DOHH2 (cell line): ENCODE data around the gene SLC39A13.
A peak's percentile ranks its signal among the peaks of the same experiment; 100 is the strongest.

Experiments used
- H3F3A ChIP-seq: fragments of 200-600 bp; sonication (generic), shearing (Covaris generic); 2 replicates; pipeline ENCODE4 v1.6.0; 2016; ENCODE audit warnings: antibody characterized with exemption, mild to moderate bottlenecking; ENCODE audit not compliant: control insufficient read depth, insufficient read depth
- H3K27ac ChIP-seq: fragments of 200-600 bp; sonication (generic); 2 replicates; pipeline ENCODE4 v1.5.1; 2014; ENCODE audit warnings: low read depth, mild to moderate bottlenecking, low read length, moderate library complexity
- H3K27me3 ChIP-seq: fragments of 200-600 bp; sonication (generic); 2 replicates; pipeline ENCODE4 v1.6.1; 2014; ENCODE audit warnings: mild to moderate bottlenecking, low read length, mixed read lengths; ENCODE audit not compliant: control insufficient read depth
- H3K36me3 ChIP-seq: fragments of 200-600 bp; sonication (generic); 2 replicates; pipeline ENCODE4 v1.6.1; 2014; ENCODE audit warnings: mild to moderate bottlenecking, low read length, moderate library complexity, mixed read lengths; ENCODE audit not compliant: control insufficient read depth
- H3K4me1 ChIP-seq: fragments of 200-600 bp; sonication (generic); 2 replicates; pipeline ENCODE4 v1.6.1; 2014; ENCODE audit warnings: mild to moderate bottlenecking, low read length, mixed read lengths; ENCODE audit not compliant: control insufficient read depth
- H3K4me2 ChIP-seq: fragments of 200-600 bp; sonication (generic); 2 replicates; pipeline ENCODE4 v1.6.0; 2014; ENCODE audit warnings: mild to moderate bottlenecking, low read length, moderate library complexity
- H3K4me3 ChIP-seq: fragments of 200-600 bp; sonication (generic); 2 replicates; pipeline ENCODE4 v1.5.1; 2014; ENCODE audit warnings: mild to moderate bottlenecking, low read length, mixed read lengths
- H3K79me2 ChIP-seq: fragments of 200-600 bp; sonication (generic); 2 replicates; pipeline ENCODE4 v1.6.1; 2014; ENCODE audit warnings: mild to moderate bottlenecking, low read length, mixed read lengths; ENCODE audit not compliant: control insufficient read depth
- H3K9me2 ChIP-seq: fragments of 200-600 bp; sonication (generic); replicated peaks from 2 replicates; pipeline ENCODE4 v1.6.1; 2014; ENCODE audit warnings: mild to moderate bottlenecking, low read length, mixed read lengths; ENCODE audit not compliant: control insufficient read depth
- H3K9me3 ChIP-seq: fragments of 200-600 bp; sonication (generic); 2 replicates; pipeline ENCODE4 v1.6.1; 2014; ENCODE audit warnings: antibody characterized with exemption, low read length, mixed read lengths; ENCODE audit not compliant: control insufficient read depth, insufficient read depth
- H4K20me1 ChIP-seq: fragments of 200-600 bp; sonication (generic); 2 replicates; pipeline ENCODE4 v1.6.0; 2014; ENCODE audit warnings: low read depth, mild to moderate bottlenecking, antibody characterized with exemption, low read length, moderate library complexity; ENCODE audit not compliant: control insufficient read depth, insufficient read depth
- EZH2phosphoT487 ChIP-seq: fragments of 200-600 bp; sonication (generic); IDR thresholded peaks from 2 replicates; pipeline ENCODE4 v1.6.1; 2017; ENCODE audit warnings: borderline replicate concordance, mild to moderate bottlenecking, antibody characterized with exemption, low read length, moderate library complexity, mixed read lengths
- TF ChIP-seq, protein P1 (sequence below): fragments of 200-600 bp; sonication (generic); IDR thresholded peaks from one replicate; pipeline ENCODE4 v1.5.1; 2014; ENCODE audit warnings: antibody characterized with exemption, mild to moderate bottlenecking, low read depth, low read length; ENCODE audit not compliant: poor library complexity, severe bottlenecking

SLC39A13 gene

DNA sequence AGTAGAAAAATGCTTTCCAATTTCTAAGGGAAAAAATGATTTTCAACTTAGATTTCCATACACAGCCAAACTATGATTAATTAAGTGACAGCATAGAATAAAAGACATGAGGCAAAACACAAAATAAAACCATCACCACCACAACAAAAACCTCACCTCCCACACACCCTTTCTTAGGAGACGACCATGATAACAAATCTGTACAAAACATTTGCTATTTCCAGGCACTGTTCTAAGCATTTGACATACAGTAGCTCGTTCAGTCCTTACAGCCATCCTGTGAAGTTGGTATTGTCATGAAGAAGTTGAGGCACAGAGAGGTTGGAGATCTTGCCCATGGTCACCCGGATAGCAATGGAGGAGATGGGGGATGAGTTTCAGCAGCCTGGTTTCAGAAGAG, 38.7 kb upstream of the SLC39A13 start:
- Histone ChIP-seq H3K4me1 (peaks cover 21% of the 10 kb centered on the region), H3K9me2 (no peaks in the 10 kb centered on the region), H3F3A (no peaks in the 10 kb centered on the region), H3K27ac (no peak overlapping the region), H3K4me2 (no peak overlapping the region), H3K36me3 (peaks cover 67% of the 10 kb centered on the region), H3K27me3 (no peaks in the 10 kb centered on the region), H3K4me3 (no peak overlapping the region), H3K79me2 (peaks cover 69% of the 10 kb centered on the region), H4K20me1 (no peaks in the 10 kb centered on the region), H3K9me3 (no peaks in the 10 kb centered on the region)
- TF ChIP-seq, protein P1, sequence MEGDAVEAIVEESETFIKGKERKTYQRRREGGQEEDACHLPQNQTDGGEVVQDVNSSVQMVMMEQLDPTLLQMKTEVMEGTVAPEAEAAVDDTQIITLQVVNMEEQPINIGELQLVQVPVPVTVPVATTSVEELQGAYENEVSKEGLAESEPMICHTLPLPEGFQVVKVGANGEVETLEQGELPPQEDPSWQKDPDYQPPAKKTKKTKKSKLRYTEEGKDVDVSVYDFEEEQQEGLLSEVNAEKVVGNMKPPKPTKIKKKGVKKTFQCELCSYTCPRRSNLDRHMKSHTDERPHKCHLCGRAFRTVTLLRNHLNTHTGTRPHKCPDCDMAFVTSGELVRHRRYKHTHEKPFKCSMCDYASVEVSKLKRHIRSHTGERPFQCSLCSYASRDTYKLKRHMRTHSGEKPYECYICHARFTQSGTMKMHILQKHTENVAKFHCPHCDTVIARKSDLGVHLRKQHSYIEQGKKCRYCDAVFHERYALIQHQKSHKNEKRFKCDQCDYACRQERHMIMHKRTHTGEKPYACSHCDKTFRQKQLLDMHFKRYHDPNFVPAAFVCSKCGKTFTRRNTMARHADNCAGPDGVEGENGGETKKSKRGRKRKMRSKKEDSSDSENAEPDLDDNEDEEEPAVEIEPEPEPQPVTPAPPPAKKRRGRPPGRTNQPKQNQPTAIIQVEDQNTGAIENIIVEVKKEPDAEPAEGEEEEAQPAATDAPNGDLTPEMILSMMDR = no peak
- no peak for TF ChIP-seq EZH2phosphoT487

DNA sequence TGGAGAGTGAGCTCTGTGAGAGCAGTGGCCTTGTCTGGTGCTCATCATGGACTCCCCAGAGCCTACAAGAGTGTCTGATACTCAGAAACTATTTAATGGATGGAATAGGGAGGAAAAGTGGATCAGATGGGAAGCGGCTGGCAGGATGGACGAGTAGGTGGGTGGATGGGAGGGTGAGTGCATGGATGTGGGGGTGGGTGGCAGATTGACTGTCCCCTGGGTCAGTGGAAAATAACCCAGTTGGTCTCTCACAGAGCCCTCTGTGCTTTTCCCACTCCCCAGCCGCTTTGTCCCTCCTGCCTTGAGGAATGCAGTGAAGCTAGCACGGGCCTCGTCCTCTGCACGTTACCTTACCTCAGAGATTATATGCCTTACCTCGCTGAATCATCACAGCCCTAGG, 36.0 kb upstream of the SLC39A13 start:
- Histone ChIP-seq H3K4me3 (no peak overlapping the region), H3K27ac (no peak overlapping the region), H3K4me2 (no peak overlapping the region), H3K36me3 (peaks cover 69% of the 10 kb centered on the region), H3F3A (no peaks in the 10 kb centered on the region), H3K79me2 (peaks cover 71% of the 10 kb centered on the region), H3K9me2 (no peaks in the 10 kb centered on the region), H4K20me1 (no peaks in the 10 kb centered on the region), H3K4me1 (peaks cover 37% of the 10 kb centered on the region), H3K9me3 (no peaks in the 10 kb centered on the region), H3K27me3 (no peaks in the 10 kb centered on the region)
- TF ChIP-seq, protein P1 = no peak
- no peak for TF ChIP-seq EZH2phosphoT487

DNA sequence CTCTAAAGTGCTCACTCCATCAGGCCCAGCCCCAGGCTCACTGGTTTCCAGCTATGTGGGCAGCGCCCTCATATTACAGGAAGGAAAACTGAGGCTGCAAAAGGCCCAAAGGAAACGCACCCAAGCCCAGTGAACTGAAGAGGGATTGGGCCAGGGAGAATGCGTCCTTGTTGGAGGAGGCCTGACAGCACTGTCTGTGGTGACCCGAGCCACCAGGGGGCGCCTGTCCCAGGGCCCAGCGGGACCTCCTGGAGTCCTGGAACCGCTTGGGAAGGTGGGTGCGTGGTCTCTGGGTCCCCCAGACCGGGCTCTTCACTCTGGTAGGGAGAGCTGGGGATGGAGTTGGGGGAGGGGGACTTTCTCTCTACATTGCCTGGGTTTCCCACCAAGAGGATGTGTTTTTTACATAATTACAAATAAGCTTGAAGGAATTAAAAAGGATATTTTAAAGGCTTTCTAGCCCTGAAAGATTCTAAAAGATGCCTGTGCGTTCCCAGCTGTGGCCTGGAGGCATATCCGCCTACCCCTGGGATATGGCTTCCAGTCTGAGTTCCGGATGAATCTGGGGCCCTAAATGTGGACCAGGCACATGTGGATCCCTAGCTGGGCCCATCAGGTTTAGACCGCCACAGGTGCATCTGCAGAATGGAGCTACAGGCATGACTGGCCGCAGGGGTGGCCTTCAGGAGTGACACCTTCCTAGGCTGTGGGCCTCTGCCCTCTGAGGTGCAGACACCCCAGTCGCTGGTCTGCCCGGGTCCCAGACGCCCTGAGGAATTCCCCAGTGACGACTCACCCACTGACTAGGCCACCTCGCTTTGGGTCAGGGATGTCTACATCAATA, 34.3 kb upstream of the SLC39A13 start:
- Histone ChIP-seq H3K4me1 (peaks cover 44% of the 10 kb centered on the region), H3K79me2 (peaks cover 74% of the 10 kb centered on the region), H3K9me3 (no peaks in the 10 kb centered on the region), H3K36me3 (peaks cover 67% of the 10 kb centered on the region), H3K27ac (no peak overlapping the region), H3K27me3 (no peaks in the 10 kb centered on the region), H4K20me1 (no peaks in the 10 kb centered on the region), H3K4me3 (no peak overlapping the region), H3F3A (no peaks in the 10 kb centered on the region), H3K4me2 (peak overlapping the region; percentile 11; the same call in 1 of the 2 replicates), H3K9me2 (no peaks in the 10 kb centered on the region)
- TF ChIP-seq EZH2phosphoT487 = no peak
- TF ChIP-seq, protein P1 = peak; percentile 97
